ENCODE results near the gene RAB14. TPM values are rescaled to one million over a fixed set of nuclear protein-coding genes. Genes with fewer than 3 reads are reported as not detected.

The RAB14 gene
- total RNA-seq = 104 TPM
- long read RNA-seq, full-length matches to known transcripts = 268 of 290 reads
- long read RNA-seq, partial matches to known transcripts = 2 of 290 reads
- long read RNA-seq, other reads (novel, unspliced or antisense) = 20 of 290 reads

GRCh38 chr9:121201738-121202533 lies at the start of gene RAB14:
TSS of gene RAB14 (minus strand) at chr9:121201869. CDS start at chr9:121193412, 8,457 bp downstream.
- ATAC-seq (peak; percentile 96), DNase-seq (peak; percentile 100)
- Histone ChIP-seq H3K36me3 (no peaks in the 10 kb centered on the region), H3K27ac (peak within 1 kb of the TSS; percentile 93), H3K9me3 (no peaks in the 10 kb centered on the region), H3K4me1 (peaks cover 36% of the 10 kb centered on the region), H3K27me3 (no peaks in the 10 kb centered on the region), H3K4me3 (peak within 1 kb of the TSS; percentile 88)
- TF ChIP-seq CTCF (IDR thresholded peaks at IDR 0.05) = peak; percentile 72
- intact Hi-C loops (cut with DNase I) = no loop called here

- DNase-seq (no peak), ATAC-seq (peak; percentile 55)
- H3K36me3 ChIP-seq = no peaks in the 10 kb centered on the region
- H3K4me3 ChIP-seq = no peak overlapping the region
- H3K27me3 ChIP-seq = no peaks in the 10 kb centered on the region
- no peak overlapping the region for H3K27ac ChIP-seq
- intact Hi-C loops (cut with DNase I) = no loop called here
- no peaks in the 10 kb centered on the region for H3K9me3 ChIP-seq
- peaks cover 4% of the 10 kb centered on the region for H3K4me1 ChIP-seq
- no peak for TF ChIP-seq CTCF (IDR thresholded peaks at IDR 0.05)
These were observed 47.9 kb upstream of the RAB14 start for GRCh38 chr9:121249563-121249962.

- H3K4me1 ChIP-seq = peaks cover 4% of the 10 kb centered on the region
- DNase-seq = peak; percentile 69
- no peaks in the 10 kb centered on the region for H3K9me3 ChIP-seq
- TF ChIP-seq CTCF (IDR thresholded peaks at IDR 0.05) = no peak
- no peaks in the 10 kb centered on the region for H3K27me3 ChIP-seq
- intact Hi-C loops (cut with DNase I) = no loop called here
- H3K4me3 ChIP-seq = no peak overlapping the region
- H3K36me3 ChIP-seq = no peaks in the 10 kb centered on the region
- ATAC-seq = peak; percentile 93
- no peak overlapping the region for H3K27ac ChIP-seq
These were observed 45.3 kb upstream of the RAB14 start for GRCh38 chr9:121246821-121247561.

GRCh38 chr9:121242959-121243346 lies 41.3 kb upstream of the RAB14 start:
- Histone ChIP-seq H3K36me3 (no peaks in the 10 kb centered on the region), H3K27ac (no peak overlapping the region)

More at GRCh38 chr9:121242959-121243346, 41.3 kb upstream of the RAB14 start:
- Histone ChIP-seq H3K9me3 (no peaks in the 10 kb centered on the region), H3K4me3 (no peak overlapping the region), H3K4me1 (no peaks in the 10 kb centered on the region), H3K27me3 (no peaks in the 10 kb centered on the region)
- intact Hi-C loops (cut with DNase I) = no loop called here
- ATAC-seq (no peak), DNase-seq (no peak)
- no peak for TF ChIP-seq CTCF (IDR thresholded peaks at IDR 0.05)
